HG03097 (cell line): ENCODE results near the gene LRRC14B.
A peak's percentile ranks its signal among the peaks of the same experiment; 100 is the strongest.
"Not testable (repeated sequence)": the region's sequence is repeated elsewhere in the genome, so short reads cannot be mapped to it uniquely, and the experiment has no call there.

Source experiments
- ATAC-seq: cut with Tn5 transposase; IDR thresholded peaks from one replicate; pipeline ENCODE4 v1.9.1; 2021; ENCODE audit not compliant: unreplicated experiment, low FRiP score

Gene LRRC14B

DNA sequence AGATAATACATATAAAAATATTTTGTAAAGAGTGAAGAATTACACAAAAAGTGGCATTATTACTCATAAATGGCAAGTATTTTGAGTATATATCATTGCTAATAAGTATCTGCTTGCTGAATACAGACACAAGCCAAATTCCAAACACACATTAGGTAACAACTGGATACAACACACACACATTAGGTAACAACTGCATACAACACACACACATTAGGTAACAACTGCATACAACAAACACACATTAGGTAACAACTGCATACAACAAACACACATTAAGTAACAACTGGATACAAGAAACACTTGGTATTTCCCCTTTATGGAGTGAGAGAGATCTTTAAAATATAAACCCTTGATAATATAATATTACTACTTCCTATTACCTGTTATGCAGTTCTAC is 13.2 kb downstream of the LRRC14B start:
- no peak for ATAC-seq

- ATAC-seq: no peak
Measured at GRCh38 chr5:204966-205670, 13.8 kb downstream of the LRRC14B start.

GRCh38 chr5:206406-206805 is 15.1 kb downstream of the LRRC14B start:
- no peak for ATAC-seq

DNA sequence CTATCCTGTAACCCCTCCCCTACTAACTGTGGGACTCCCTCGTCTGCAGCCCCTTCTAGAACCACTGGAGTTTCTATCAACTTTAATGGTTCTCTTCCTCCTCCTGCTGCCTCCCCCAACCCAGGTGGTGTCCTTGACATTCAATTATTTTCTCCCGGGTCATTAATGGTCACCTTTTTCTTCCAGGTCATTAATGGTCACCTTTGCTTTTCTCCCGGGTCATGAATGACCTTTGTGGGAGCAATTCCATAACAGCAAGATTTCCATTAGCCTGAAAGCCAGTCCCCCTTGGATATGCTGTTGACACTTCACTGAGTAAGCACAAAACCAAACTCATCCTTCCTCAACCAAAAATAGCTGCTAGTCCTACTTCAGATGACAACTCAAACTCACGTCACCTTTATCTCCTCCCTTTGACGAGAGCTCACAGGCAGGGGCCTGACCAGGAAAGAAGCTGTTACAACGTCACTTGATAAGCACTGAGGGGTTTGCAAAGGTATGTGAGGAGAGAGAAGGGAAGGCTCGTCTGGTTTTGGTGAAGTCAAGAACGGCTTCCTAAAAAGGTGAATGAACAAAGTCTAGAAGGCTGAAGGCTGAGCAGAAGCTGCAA is 15.7 kb downstream of the LRRC14B start:
- ATAC-seq: no peak

DNA sequence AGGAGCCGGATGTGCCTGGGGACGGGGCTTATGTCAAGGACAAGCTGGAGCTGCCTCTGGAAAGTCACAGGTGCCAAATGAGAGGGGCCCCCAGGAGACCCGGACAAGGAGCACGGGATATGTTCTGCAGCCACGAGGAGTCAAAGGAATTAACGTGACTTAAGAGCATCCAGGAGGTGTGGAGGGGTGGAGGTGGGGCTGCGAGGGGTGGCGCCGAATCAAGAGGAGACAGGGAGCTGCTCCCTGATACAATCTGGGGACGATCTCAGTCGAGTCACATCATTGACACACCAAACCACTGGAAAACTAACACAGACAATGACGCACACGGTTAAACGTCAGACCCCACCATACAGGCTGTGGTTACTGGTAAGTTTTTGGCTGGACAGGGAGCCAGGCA is 16.3 kb downstream of the LRRC14B start:
- no peak for ATAC-seq

DNA sequence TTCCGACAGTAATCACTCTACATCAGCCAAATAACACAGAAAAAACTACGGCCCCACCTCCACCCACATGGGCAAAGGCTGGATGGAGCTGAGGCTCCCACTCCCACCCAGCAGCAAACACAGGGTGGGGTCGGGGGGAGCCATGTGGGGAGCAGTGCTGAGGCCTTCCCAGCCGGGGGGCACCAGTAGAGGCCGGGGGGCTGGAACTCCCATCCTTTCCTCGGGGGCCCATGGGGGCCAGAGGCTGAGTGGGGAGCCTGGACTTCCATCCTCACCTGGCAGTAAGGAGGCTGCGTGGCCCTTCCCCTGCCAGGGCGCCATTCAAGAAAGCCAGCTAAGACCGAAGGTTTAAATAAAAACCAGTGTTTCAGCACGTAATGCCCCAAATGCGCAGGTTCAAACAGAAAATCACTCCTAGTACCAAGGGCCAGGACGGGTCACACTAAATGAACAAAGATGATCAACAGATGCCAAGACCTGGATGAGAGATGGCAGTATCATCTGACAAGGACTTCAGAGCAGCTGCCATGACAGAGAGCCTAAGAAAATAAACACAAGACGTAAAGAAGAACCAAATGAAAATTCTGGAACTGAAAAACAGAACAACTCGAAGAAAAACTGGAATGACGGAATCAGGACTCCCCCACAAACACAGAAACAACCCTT is 17.3 kb downstream of the LRRC14B start:
- no peak for ATAC-seq

DNA sequence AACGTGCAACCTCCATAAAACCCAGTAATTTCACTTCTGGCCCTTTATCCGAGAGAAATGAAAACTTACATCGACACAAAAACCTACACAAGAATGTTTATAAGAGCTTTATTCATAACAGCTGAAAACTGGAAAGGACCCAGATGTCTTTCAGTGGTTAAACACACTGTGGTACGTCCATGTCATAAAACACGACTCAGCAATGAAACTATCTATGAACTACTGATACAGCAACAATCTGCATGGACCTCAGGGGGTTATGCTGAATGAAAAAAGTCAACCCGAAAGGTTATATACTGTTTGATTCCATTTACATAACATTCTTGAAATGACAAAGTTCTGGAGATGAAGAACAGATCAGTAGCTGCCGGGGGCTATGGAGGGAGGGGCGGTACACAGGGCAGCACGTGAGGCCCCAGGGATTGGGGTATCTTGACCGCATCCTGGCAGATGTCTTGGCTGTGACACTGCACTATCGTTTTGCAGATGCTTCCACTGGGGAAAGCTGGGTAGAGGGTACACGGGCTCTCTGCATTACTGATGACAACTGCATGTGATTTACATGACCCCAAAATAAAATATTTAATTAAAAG is 22.6 kb downstream of the LRRC14B start:
- no peak for ATAC-seq

GRCh38 chr5:215256-215655 is 24.0 kb downstream of the LRRC14B start:
- ATAC-seq: not testable (repeated sequence)

- not testable (repeated sequence) for ATAC-seq
Measured at GRCh38 chr5:216076-216475, 24.8 kb downstream of the LRRC14B start.

GRCh38 chr5:217494-218456 is 26.5 kb downstream of the LRRC14B start, which contains the start of the genes CCDC127 and SDHA:
TSS of gene CCDC127 (minus strand) at chr5:218153. CDS start at chr5:216849, 1,304 bp downstream.
TSS of gene SDHA (plus strand) at chr5:218320. CDS start at chr5:218356, 36 bp downstream.
- peak; percentile 73 for ATAC-seq

DNA sequence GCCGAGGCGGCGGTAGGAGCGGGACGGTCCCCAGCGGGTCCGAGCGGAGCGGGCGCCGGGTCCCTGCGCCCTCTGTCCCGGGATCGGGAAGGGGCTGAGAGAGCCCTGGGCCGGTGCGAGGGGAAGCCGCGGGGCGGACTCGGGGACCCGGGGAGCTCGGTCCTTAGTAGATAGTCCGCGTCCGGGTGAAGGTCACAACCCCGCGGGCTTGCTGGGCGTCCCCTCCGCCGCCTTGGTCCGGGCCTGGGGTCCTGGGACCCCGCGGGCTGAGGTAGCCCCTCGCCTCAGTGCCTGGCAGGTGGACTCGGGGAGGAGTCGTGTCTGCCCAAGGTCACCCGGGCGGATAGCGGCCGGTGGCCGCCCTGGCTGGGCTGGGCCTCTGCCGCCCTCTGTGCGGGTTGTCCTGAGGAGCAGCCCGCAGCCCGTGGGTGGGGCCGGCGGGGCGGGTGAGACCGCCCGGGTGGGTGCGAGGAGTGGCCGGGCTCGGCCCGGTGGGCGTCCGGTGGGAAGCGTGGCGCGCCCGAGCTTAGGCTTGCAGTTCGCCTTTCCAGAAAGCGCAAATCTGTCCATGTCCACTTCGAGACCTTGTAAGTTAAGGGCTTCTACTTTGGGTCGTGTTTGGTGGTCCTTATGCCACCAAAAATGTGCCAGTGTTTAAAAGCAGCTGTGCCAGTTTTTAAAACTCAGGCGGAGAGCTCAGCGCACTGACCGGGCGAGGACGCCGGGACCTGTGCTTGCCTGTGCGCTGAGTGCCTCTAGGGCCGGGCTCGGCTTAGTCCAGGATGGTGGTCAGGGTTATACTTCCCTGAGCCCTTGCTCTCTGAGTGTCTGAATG is 27.4 kb downstream of the LRRC14B start:
- peak; percentile 5 for ATAC-seq

DNA sequence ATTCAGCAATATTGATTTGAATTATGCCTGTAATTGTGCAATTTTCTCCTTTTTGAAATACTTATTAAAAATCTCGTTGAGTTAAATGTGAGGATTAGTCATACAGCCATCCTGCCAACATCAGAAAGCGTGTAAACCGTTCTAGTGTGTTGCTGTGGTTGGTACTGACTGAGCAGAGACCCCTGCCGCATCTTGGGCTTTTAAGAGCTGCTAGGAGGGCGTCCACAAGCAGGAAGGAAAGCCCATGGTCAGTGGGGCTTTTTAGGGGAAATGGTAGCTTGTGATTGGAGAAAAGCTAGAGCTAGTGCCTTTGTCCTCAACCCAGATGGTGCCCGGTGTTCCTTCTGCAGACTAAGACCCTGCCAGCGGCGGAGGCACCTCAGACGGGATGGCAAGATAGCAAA is 28.2 kb downstream of the LRRC14B start:
- no peak for ATAC-seq

DNA sequence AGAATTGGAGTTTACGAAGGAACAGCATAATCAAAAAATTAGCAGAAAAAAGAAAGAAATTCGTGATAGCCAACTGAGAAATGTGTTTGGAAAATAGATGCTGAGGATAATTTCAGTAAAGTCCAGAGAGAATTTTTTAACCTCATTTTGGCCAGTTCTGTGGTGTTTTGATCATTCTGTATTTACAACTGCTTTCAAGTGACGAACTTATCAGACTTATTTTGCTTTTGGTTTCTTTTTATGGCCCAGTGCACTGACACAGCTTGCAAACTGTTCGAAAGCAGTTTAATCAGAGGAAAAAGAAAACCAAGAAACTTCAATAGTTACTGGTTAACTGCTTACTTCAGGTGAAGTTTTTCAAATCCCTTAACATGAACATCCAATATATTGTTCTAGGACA is 28.7 kb downstream of the LRRC14B start:
- ATAC-seq: no peak

DNA sequence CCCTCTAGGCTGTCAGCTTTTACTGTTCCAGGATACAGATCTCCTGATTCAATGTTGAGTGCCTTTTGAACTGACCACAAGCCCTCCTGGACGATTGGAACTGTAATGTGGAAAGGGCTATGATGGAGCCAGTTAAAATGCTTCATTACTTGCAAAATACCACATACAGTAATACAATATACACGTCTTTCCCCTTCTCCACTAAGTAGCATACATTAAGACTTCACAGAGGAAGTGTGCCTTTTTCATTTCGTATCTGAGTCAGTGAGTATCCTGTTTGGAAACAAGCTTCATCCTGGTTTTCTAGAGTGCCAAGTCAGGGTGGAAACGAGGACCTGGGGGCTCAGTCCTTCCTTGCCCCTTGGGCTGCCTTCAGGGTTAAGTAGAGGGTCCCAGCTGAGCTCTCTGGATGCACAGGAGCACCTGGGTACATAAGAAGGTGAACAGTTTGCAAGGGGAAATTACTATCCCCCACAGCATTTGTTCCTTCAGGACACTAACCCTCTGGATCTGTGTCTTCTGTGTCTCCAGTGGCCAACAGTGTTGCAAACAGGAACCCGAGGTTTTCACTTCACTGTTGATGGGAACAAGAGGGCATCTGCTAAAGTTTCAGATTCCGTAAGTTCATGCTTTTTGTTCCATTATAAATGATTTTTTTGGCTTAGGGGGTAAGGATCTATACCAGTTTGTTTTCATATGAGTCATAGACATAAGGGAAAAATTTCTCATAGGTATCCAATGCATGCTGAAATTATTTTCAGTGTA is 31.8 kb downstream of the LRRC14B start:
- ATAC-seq: not testable (repeated sequence)

DNA sequence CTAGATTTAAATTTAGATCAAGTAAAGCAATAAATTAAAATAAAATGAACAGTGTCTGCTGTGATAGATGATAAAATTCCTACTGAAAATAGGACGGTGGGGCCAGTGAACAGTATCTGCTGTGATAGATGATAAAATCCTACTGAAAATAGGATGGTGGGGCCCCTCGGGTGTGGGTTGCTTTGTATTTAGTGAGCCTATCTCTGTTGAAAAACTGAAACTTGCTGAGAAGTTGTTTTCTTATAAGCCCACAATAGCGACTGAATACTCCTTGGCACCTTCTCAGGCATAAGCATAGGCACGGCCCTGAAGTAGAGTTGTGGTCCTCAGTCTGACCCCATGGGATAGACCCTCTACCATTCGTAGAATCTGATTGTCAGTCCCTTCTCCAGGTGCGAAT is 32.5 kb downstream of the LRRC14B start:
- no peak for ATAC-seq

- ATAC-seq: no peak
Measured at GRCh38 chr5:225334-225733, 34.0 kb downstream of the LRRC14B start.

GRCh38 chr5:227375-227774 is 36.1 kb downstream of the LRRC14B start:
- ATAC-seq: not testable (repeated sequence)

- ATAC-seq: no peak
Measured at GRCh38 chr5:228886-229285, 37.6 kb downstream of the LRRC14B start.

DNA sequence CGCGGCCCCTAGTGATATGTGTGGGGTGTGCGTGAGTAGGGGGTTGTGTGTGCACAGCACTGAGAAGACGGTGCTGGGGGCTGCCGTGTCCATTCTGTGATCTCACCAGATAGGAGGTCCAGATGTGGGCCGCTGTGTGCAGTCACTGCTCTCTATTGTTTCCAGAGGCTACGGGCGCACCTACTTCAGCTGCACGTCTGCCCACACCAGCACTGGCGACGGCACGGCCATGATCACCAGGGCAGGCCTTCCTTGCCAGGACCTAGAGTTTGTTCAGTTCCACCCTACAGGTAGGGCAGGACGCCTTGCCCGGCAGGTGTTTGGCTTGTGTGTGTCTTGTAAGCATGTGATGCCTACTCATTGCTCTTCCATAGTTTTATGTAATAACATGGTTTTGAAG is 39.4 kb downstream of the LRRC14B start:
- ATAC-seq: no peak
